HepG2 (cell line): ENCODE data around the gene TNN. TPM values are rescaled to one million over a fixed set of nuclear protein-coding genes. Genes with fewer than 3 reads are reported as not detected.

ENCODE experiments used
- ATAC-seq: fragments of 200-7000 bp; cut with Tn5 transposase; 3 replicates; pipeline ENCODE4 v1.9.1; 2020; ENCODE audit warnings: mild to moderate bottlenecking, moderate library complexity
- BruUV-seq: library from RNA; stranded (reverse); fragments of 400-500 nt; replicated peaks from 2 replicates; lab custom pipeline; 2021; lab: Mats Ljungman, UMichigan
- CTCF ChIA-PET: fragments of 300-600 bp; formaldehyde crosslinking; extraction: SDS; loops from one replicate; lab custom pipeline; 2021; ENCODE audit warnings: low total read pairs, inconsistent platforms, low intra/inter-chr PET ratio; lab: Yijun Ruan, JAX
- POLR2A ChIA-PET: fragments of 350-600 bp; sonication (Branson Sonifier 250); formaldehyde crosslinking; loops from one replicate; lab custom pipeline; 2020; ENCODE audit warnings: antibody characterized with exemption, inconsistent platforms; lab: Yijun Ruan, JAX
- DNase-seq: peaks from one replicate; pipeline ENCODE4 v3.0.0-alpha.2; 2015; ENCODE audit warnings: low spot score
- FAIRE-seq: peaks from 3 replicates; lab custom pipeline; 2011; peaks lifted over from hg19 to GRCh38; lab: Jason Lieb, UNC
- H2AFZ ChIP-seq: one replicate; pipeline ENCODE4 v1.6.1; 2011; ENCODE audit warnings: low read length, inconsistent platforms
- H3K27ac ChIP-seq: fragments of 300-600 bp; 3 replicates; pipeline ENCODE4 v1.8.0; 2011; ENCODE audit warnings: mixed run types, mild to moderate bottlenecking, mixed read lengths, low read length, inconsistent platforms; ENCODE audit not compliant: insufficient read depth; ENCODE audit errors: extremely low read length
- H3K27me3 ChIP-seq, 2 experiments: fragments of 200-600 bp in 1 of 2; 2 replicates in 1 of 2; 3 replicates in 1 of 2; pipeline versions ENCODE4 v1.6.0 to v1.8.0; 2011; ENCODE audit warnings: low read length in 2 of 2, mild to moderate bottlenecking in 2 of 2, moderate library complexity in 2 of 2, inconsistent platforms in 1 of 2; ENCODE audit not compliant: insufficient read depth in 2 of 2, control insufficient read depth in 1 of 2
- H3K36me3 ChIP-seq, 2 experiments: fragments of 200-600 bp in 1 of 2; replicated peaks in 1 of 2; 2 replicates in 1 of 2; 3 replicates in 1 of 2; pipeline versions ENCODE4 v1.5.1 to v1.8.0; 2011; ENCODE audit warnings: low read length in 2 of 2, inconsistent platforms in 1 of 2; ENCODE audit not compliant: insufficient read depth in 2 of 2, control insufficient read depth in 1 of 2
- H3K4me1 ChIP-seq: 2 replicates; pipeline ENCODE4 v1.5.1; 2012; ENCODE audit warnings: low read length, inconsistent platforms; ENCODE audit not compliant: insufficient read depth
- H3K4me2 ChIP-seq: 2 replicates; pipeline ENCODE4 v1.6.0; 2011; ENCODE audit warnings: low read depth, low read length, inconsistent platforms
- H3K4me3 ChIP-seq, 3 experiments: fragments of 200-600 bp in 1 of 3; sonication (generic), shearing (Covaris generic) in 1 of 3; replicated peaks in 1 of 3; 2 replicates each; pipeline ENCODE4 v1.5.1; 2011 to 2016; ENCODE audit warnings: low read length in 3 of 3, inconsistent platforms in 2 of 3, low read depth in 2 of 3, mild to moderate bottlenecking in 2 of 3, control low read depth in 1 of 3, mixed read lengths in 1 of 3; ENCODE audit not compliant: insufficient read depth in 1 of 3
- H3K79me2 ChIP-seq: one replicate; pipeline ENCODE4 v1.6.1; 2011; ENCODE audit warnings: low read length, inconsistent platforms; ENCODE audit not compliant: insufficient read depth
- H3K9ac ChIP-seq: 2 replicates; pipeline ENCODE4 v1.6.0; 2011; ENCODE audit warnings: mild to moderate bottlenecking, low read depth, low read length, inconsistent platforms; ENCODE audit not compliant: insufficient read depth
- H3K9me3 ChIP-seq: 2 replicates; pipeline ENCODE4 v1.5.1; 2012; ENCODE audit warnings: mild to moderate bottlenecking, low read length
- H4K20me1 ChIP-seq: 2 replicates; pipeline ENCODE4 v1.6.0; 2011; ENCODE audit warnings: inconsistent platforms, mild to moderate bottlenecking, low read length, moderate library complexity; ENCODE audit not compliant: insufficient read depth
- DMTF1 ChIP-seq: sonication (generic); formaldehyde crosslinking; IDR thresholded peaks from 2 replicates; pipeline ENCODE4 v1.4.0; 2020; ENCODE audit warnings: mild to moderate bottlenecking, missing genetic modification reagents
- ESRRA ChIP-seq: sonication (generic); formaldehyde crosslinking; IDR thresholded peaks from 2 replicates; pipeline ENCODE4 v1.5.1; 2020; ENCODE audit warnings: mild to moderate bottlenecking, low read depth, missing genetic modification reagents
- ETV5 ChIP-seq: IDR thresholded peaks from 2 replicates; pipeline ENCODE4 v1.6.1; 2018; ENCODE audit warnings: missing biosample characterization, missing genetic modification reagents, inconsistent platforms, borderline replicate concordance
- GTF3A ChIP-seq: sonication (generic); formaldehyde crosslinking; conservative IDR thresholded peaks from 2 replicates; pipeline ENCODE4 v1.4.0; 2020; ENCODE audit warnings: mild to moderate bottlenecking, missing genetic modification reagents
- HMGXB4 ChIP-seq, 2 experiments: sonication (generic) in 1 of 2; formaldehyde crosslinking in 1 of 2; IDR thresholded peaks; 2 replicates each; pipeline versions ENCODE4 v1.4.0 to v1.6.1; 2018 to 2020; ENCODE audit warnings: missing genetic modification reagents in 2 of 2, borderline replicate concordance in 1 of 2, low read depth in 1 of 2, mild to moderate bottlenecking in 1 of 2, missing biosample characterization in 1 of 2
- POLR2AphosphoS2 ChIP-seq: IDR thresholded peaks from 2 replicates; pipeline ENCODE4 v1.6.1; 2011; ENCODE audit warnings: low read depth, low read length, improper control_type of control experiment
- RBM22 ChIP-seq: fragments of 200-400 bp; formaldehyde crosslinking; optimal IDR thresholded peaks from 2 replicates; pipeline ENCODE3; 2017; ENCODE audit warnings: mild to moderate bottlenecking, low read length, moderate library complexity
- SMC3 ChIP-seq: IDR thresholded peaks from 2 replicates; pipeline ENCODE4 v1.6.1; 2011; ENCODE audit warnings: low read length, improper control_type of control experiment
- ZNF446 ChIP-seq: sonication (generic); formaldehyde crosslinking; IDR thresholded peaks from 2 replicates; pipeline ENCODE4 v1.5.0; 2020; ENCODE audit warnings: mild to moderate bottlenecking, missing genetic modification reagents
- ZNF891 ChIP-seq: sonication (generic); formaldehyde crosslinking; IDR thresholded peaks from 2 replicates; pipeline ENCODE4 v1.5.0; 2020; ENCODE audit warnings: mild to moderate bottlenecking, missing genetic modification reagents
- WGBS: methylation state at CpG from one replicate; pipeline ENCODE4 v1.1.6; 2017; ENCODE audit warnings: low lambda C conversion rate; 5-methylcytosine and 5-hydroxymethylcytosine counted together
- in situ Hi-C: cut with HindIII; loops from 2 replicates; pipeline ENCODE4 v1.10.0; 2017; ENCODE audit warnings: low pct_unique_long_range_greater_than_20kb; ENCODE audit not compliant: extremely low pct_ligation_motif_present
- intact Hi-C: fragments of 100-400 bp; cut with micrococcal nuclease; formaldehyde crosslinking; loops from one replicate; pipeline ENCODE4 v1.10.0; 2022; ENCODE audit not compliant: unreplicated experiment
- polyA plus RNA-seq, 8 experiments: library from polyadenylated mRNA; depleted of rRNA in 3 of 8; stranded (reverse) in 7 of 8; unstranded in 1 of 8; fragments of >200 nt; fragmentation: Illumina TruSeq in 4 of 8; extraction: Trizol in 4 of 8; gene quantifications; 2 replicates each; pipeline versions ENCODE4 v1.2.1 to v1.2.3, GENCODE V29; 2011 to 2016; ENCODE audit warnings: low read depth in 4 of 8, missing spikeins in 1 of 8, mixed read lengths in 1 of 8; ENCODE audit not compliant: insufficient read depth in 1 of 8
- total RNA-seq, 5 experiments: library from RNA; depleted of rRNA; stranded (reverse); fragments of >200 nt; fragmentation: Illumina TruSeq; extraction: Trizol; gene quantifications; 2 replicates each; pipeline ENCODE4 v1.2.3, GENCODE V29; 2016; ENCODE audit warnings: low read depth in 1 of 5

The TNN gene
- total and polyA plus RNA-seq, 2 of the 13 experiments (the other 11 are each of a cell fraction or from before 2014, with no cell fraction given), result not detected

GRCh38 chr1:175136246-175136645, 68.6 kb downstream of the TNN start:
- CTCF ChIA-PET, result no interaction called here
- POLR2A ChIA-PET, result no interaction called here
- H3K27me3 ChIP-seq, result no peaks in the 10 kb centered on the region; a peak in 1 of 5 replicates
- no peak overlapping the region for H3K4me2 ChIP-seq
- H3K4me1 ChIP-seq, result no peaks in the 10 kb centered on the region
- in situ Hi-C loops, result no loop called here
- no peak overlapping the region for H2AFZ ChIP-seq
- BruUV-seq, result no TSS peak
- H3K9ac ChIP-seq, result no peak overlapping the region
- FAIRE-seq (no peak), DNase-seq (no peak), ATAC-seq (no peak)
- H3K79me2 ChIP-seq, result no peaks in the 10 kb centered on the region
- H3K36me3 ChIP-seq, result no peaks in the 10 kb centered on the region
- no peak overlapping the region for H3K27ac ChIP-seq
- WGBS, result 5% methylated on average over 3 of the region's 3 CpGs
- intact Hi-C loops, result no loop called here
- H4K20me1 ChIP-seq, result no peaks in the 10 kb centered on the region
- no peak overlapping the region for H3K4me3 ChIP-seq
- H3K9me3 ChIP-seq, result no peaks in the 10 kb centered on the region
- TF ChIP-seq DMTF1 (CRISPR knock-in tag) (no peak), ETV5 (CRISPR knock-in tag) (no peak), HMGXB4 (CRISPR knock-in tag; IDR thresholded peaks at IDR 0.05; ENCODE audit: borderline replicate concordance in 1 of 2, low read depth in 1 of 2) (no peak), ESRRA (no peak), ZNF446 (CRISPR knock-in tag) (no peak), POLR2AphosphoS2 (no peak), RBM22 (no peak), GTF3A (CRISPR knock-in tag) (no peak), ZNF891 (CRISPR knock-in tag) (no peak), SMC3 (no peak)
